OCI-LY1 (cell line): ENCODE data around the gene CBX4.

Source experiments
- H2AFZ ChIP-seq: fragments of 200-600 bp; sonication (generic), shearing (Covaris generic); 2 replicates; pipeline ENCODE4 v1.6.0; 2014; ENCODE audit warnings: antibody characterized with exemption, mild to moderate bottlenecking, low read length
- H3F3A ChIP-seq: fragments of 200-600 bp; sonication (generic), shearing (Covaris generic); 2 replicates; pipeline ENCODE4 v1.6.0; 2014; ENCODE audit warnings: mild to moderate bottlenecking, antibody characterized with exemption, low read length, moderate library complexity; ENCODE audit not compliant: insufficient read depth
- H3K27ac ChIP-seq: fragments of 200-600 bp; sonication (generic); 2 replicates; pipeline ENCODE4 v1.5.1; 2014; ENCODE audit warnings: low read length, mixed run types, mild to moderate bottlenecking, low read depth; ENCODE audit not compliant: poor library complexity, severe bottlenecking
- H3K27me3 ChIP-seq: fragments of 200-600 bp; sonication (generic); 2 replicates; pipeline ENCODE4 v1.6.0; 2014; ENCODE audit warnings: antibody characterized with exemption, mild to moderate bottlenecking, low read length, moderate library complexity; ENCODE audit not compliant: insufficient read depth
- H3K36me3 ChIP-seq: fragments of 200-600 bp; sonication (generic); 2 replicates; pipeline ENCODE4 v1.6.1; 2014; ENCODE audit warnings: mild to moderate bottlenecking, antibody characterized with exemption, low read length, moderate library complexity, mixed read lengths; ENCODE audit not compliant: insufficient read depth
- H3K4me1 ChIP-seq: fragments of 200-600 bp; sonication (generic); 2 replicates; pipeline ENCODE4 v1.5.1; 2014; ENCODE audit warnings: mild to moderate bottlenecking, low read length, moderate library complexity; ENCODE audit not compliant: insufficient read depth, severe bottlenecking
- H3K4me2 ChIP-seq: fragments of 200-600 bp; sonication (generic), shearing (Covaris generic); 2 replicates; pipeline ENCODE4 v1.6.1; 2014; ENCODE audit warnings: low read length
- H3K4me3 ChIP-seq: fragments of 200-600 bp; sonication (generic); 2 replicates; pipeline ENCODE4 v1.5.1; 2014; ENCODE audit warnings: low read length, low read depth, mild to moderate bottlenecking, mixed read lengths; ENCODE audit not compliant: poor library complexity, severe bottlenecking
- H3K79me2 ChIP-seq: fragments of 200-600 bp; shearing (Covaris generic); 2 replicates; pipeline ENCODE4 v1.6.1; 2016; ENCODE audit warnings: mixed run types, low read length, mixed read lengths; ENCODE audit not compliant: insufficient read depth
- H3K9ac ChIP-seq: fragments of 200-600 bp; sonication (generic), shearing (Covaris generic); 2 replicates; pipeline ENCODE4 v1.6.1; 2014; ENCODE audit warnings: mild to moderate bottlenecking, low read length, mixed read lengths
- H3K9me2 ChIP-seq: fragments of 200-600 bp; sonication (generic), shearing (Covaris generic); 2 replicates; pipeline ENCODE4 v1.6.1; 2014; ENCODE audit warnings: low read depth, mild to moderate bottlenecking, low read length, mixed read lengths
- H3K9me3 ChIP-seq: fragments of 200-600 bp; shearing (Covaris generic); 2 replicates; pipeline ENCODE4 v1.6.1; 2014; ENCODE audit warnings: low read length, mixed read lengths
- H4K20me1 ChIP-seq: fragments of 200-600 bp; sonication (generic), shearing (Covaris generic); 2 replicates; pipeline ENCODE4 v1.6.0; 2016; ENCODE audit warnings: mild to moderate bottlenecking, low read length; ENCODE audit not compliant: insufficient read depth
- EZH2 ChIP-seq: fragments of 200-600 bp; sonication (generic), shearing (Covaris generic); IDR thresholded peaks from 2 replicates; pipeline ENCODE4 v1.8.0; 2017; ENCODE audit warnings: borderline replicate concordance, mixed run types, mild to moderate bottlenecking, antibody characterized with exemption, low read length, moderate library complexity, mixed read lengths
- TF ChIP-seq, protein P1 (sequence below): fragments of 200-600 bp; sonication (generic), shearing (Covaris generic); IDR thresholded peaks from 2 replicates; pipeline ENCODE4 v1.5.1; 2017; ENCODE audit warnings: mild to moderate bottlenecking, antibody characterized with exemption, low read length, moderate library complexity, mixed read lengths

CBX4 gene

DNA sequence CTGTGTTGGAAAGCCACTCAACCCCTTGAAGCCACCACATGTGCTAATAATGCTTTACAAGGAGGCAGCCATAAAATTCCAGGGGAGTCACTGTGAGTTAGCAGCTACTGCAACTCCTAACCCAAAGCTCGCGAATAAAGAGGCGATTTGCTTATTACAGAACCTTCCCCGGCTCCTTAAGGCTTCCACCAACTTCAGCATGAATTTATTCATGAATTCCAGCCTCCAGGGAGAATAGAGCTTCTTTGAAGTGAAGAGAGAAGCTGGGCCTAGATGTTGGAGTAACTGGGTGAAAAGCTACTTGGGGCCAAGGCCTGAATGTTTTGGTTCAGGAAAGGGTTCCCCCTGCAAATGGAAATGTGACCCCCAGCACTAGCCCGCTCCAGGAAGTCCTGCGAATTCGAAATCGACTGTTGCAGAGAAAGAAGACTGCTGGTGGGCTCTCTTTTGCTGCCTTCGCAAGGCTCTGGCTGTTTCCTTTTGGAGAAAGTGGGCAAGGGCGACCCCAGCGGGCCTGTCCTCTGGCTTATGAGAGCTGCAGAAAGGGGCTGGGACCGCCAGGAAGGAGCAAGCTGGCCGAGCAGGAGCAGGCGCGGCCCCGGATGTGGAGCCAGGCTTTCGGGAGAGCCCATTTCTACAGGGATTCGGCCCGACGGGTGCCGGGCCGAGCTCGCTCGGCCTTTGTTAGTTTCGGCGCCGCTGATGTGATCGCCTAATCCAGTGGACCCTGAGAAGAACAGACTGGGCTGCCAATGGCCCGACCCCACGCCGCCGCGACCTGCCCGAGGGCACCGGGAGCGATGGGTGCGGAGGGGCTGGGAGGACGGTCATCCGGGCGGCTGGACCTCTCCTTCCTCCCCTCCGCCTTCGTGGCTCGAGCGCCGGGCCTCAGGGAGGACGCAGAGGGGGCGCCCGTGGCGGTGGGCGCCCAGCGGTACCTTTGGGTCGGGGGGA is 50.0 kb downstream of the CBX4 start:
- Histone ChIP-seq H3K4me3 (no peak overlapping the region), H3K9me3 (no peaks in the 10 kb centered on the region), H4K20me1 (no peaks in the 10 kb centered on the region), H3K79me2 (no peaks in the 10 kb centered on the region), H2AFZ (no peak overlapping the region), H3K4me2 (no peak overlapping the region), H3K27ac (no peak overlapping the region), H3K9ac (no peak overlapping the region), H3K27me3 (no peaks in the 10 kb centered on the region), H3K4me1 (no peaks in the 10 kb centered on the region), H3K9me2 (no peaks in the 10 kb centered on the region), H3K36me3 (peaks cover 16% of the 10 kb centered on the region), H3F3A (no peaks in the 10 kb centered on the region)
- TF ChIP-seq, protein P1, sequence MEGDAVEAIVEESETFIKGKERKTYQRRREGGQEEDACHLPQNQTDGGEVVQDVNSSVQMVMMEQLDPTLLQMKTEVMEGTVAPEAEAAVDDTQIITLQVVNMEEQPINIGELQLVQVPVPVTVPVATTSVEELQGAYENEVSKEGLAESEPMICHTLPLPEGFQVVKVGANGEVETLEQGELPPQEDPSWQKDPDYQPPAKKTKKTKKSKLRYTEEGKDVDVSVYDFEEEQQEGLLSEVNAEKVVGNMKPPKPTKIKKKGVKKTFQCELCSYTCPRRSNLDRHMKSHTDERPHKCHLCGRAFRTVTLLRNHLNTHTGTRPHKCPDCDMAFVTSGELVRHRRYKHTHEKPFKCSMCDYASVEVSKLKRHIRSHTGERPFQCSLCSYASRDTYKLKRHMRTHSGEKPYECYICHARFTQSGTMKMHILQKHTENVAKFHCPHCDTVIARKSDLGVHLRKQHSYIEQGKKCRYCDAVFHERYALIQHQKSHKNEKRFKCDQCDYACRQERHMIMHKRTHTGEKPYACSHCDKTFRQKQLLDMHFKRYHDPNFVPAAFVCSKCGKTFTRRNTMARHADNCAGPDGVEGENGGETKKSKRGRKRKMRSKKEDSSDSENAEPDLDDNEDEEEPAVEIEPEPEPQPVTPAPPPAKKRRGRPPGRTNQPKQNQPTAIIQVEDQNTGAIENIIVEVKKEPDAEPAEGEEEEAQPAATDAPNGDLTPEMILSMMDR: no peak
- no peak for TF ChIP-seq EZH2

DNA sequence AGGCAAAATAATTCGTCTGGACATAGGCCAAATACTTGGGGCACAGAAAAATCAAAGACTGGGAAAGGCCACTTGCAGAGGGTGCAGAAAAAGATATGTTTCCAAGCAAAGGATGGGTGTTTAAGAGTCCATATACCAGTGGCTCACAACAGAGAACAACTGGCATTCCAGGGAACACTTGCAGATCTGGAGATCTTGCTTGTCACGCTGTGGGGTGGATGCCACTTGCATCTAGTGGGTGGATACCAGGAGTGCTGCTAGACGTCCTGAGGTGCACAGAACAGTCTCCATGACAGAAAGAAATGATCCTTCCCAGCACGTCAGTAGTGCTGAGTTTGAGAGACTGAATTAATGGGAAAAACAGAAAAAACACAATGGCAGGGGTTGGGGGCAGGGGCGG is 50.8 kb downstream of the CBX4 start:
- Histone ChIP-seq H3K27ac (no peak overlapping the region), H3K36me3 (peaks cover 20% of the 10 kb centered on the region), H3K9ac (no peak overlapping the region), H3K9me3 (no peaks in the 10 kb centered on the region), H4K20me1 (no peaks in the 10 kb centered on the region), H3F3A (no peaks in the 10 kb centered on the region), H3K4me3 (no peak overlapping the region), H3K4me2 (no peak overlapping the region), H3K27me3 (no peaks in the 10 kb centered on the region), H3K4me1 (no peaks in the 10 kb centered on the region), H3K79me2 (no peaks in the 10 kb centered on the region), H2AFZ (no peak overlapping the region), H3K9me2 (no peaks in the 10 kb centered on the region)
- TF ChIP-seq, protein P1: no peak
- TF ChIP-seq EZH2: no peak

DNA sequence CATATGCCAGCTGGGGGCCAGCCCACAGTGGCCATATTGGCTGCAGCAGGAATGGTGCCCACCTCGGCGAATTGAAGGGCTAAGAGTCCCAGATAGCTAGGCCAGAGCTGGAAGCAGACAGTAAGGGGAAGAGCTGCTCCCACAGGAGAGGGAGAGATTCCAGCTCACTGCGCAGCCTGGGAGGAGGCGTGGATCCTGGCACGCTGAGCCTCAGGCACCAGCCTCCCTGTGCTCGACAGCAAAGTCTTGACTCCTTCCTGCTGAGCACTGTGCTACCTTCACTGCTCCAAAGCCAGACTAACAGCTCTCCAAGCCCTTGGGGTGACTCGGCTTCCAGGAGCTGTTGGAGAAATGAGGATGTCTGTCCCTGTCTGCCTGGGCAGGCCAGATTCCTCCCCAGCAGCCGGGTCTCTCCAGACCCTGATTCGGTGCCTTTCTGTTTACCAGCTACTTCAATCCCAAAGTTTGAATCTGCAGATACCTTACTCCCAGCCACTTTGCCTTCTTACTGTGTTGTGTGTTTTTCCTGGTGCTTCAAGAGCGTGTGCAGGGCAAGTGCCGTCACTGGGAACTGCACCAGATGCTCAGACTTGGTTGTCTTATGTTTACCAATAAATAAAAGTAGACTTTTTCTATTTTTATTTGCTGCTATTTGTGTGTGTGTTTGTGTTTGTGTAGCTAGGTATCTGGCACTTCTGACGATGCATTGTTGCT is 52.2 kb downstream of the CBX4 start:
- Histone ChIP-seq H3K4me1 (no peaks in the 10 kb centered on the region), H4K20me1 (no peaks in the 10 kb centered on the region), H3K4me2 (no peak overlapping the region), H3K36me3 (peaks cover 29% of the 10 kb centered on the region), H3K9me3 (no peaks in the 10 kb centered on the region), H3K9me2 (no peaks in the 10 kb centered on the region), H3K27ac (no peak overlapping the region), H3K27me3 (no peaks in the 10 kb centered on the region), H3K9ac (no peak overlapping the region), H2AFZ (no peak overlapping the region), H3F3A (no peaks in the 10 kb centered on the region), H3K4me3 (no peak overlapping the region), H3K79me2 (no peaks in the 10 kb centered on the region)
- no peak for TF ChIP-seq EZH2
- TF ChIP-seq, protein P1: no peak
